Mesothelial cell of epicardium (in vitro differentiated cells): ENCODE results near the gene SLC10A3. TPM values are rescaled to one million over a fixed set of nuclear protein-coding genes. Genes with fewer than 3 reads are reported as not detected.

ENCODE experiments used
- DNase-seq, 2 experiments: peaks; one replicate each; pipeline ENCODE4 v3.0.0; 2021; ENCODE audit warnings: low spot score in 2 of 2; ENCODE audit not compliant: unreplicated experiment in 2 of 2
- H3K27ac Mint-ChIP-seq: 2 replicates; pipeline ENCODE4 v1.8.0; 2021; ENCODE audit warnings: mixed read lengths
- H3K27me3 Mint-ChIP-seq: 2 replicates; pipeline ENCODE4 v1.8.0; 2021; ENCODE audit warnings: low read depth, mixed read lengths
- H3K36me3 Mint-ChIP-seq: 2 replicates; pipeline ENCODE4 v1.8.0; 2021; ENCODE audit warnings: mixed read lengths
- H3K4me1 Mint-ChIP-seq: 2 replicates; pipeline ENCODE4 v1.8.0; 2021; ENCODE audit warnings: mixed read lengths
- H3K4me3 Mint-ChIP-seq: 2 replicates; pipeline ENCODE4 v1.8.0; 2021; ENCODE audit warnings: mild to moderate bottlenecking, moderate library complexity, mixed read lengths
- H3K9me3 Mint-ChIP-seq: 2 replicates; pipeline ENCODE4 v1.8.0; 2021; ENCODE audit warnings: mixed read lengths
- total RNA-seq: library from RNA; stranded (reverse); gene quantifications from 3 replicates; pipeline ENCODE4 v1.2.1, GENCODE V29; 2021
- TF ChIP-seq, protein P1 (sequence below): fragments of 200-600 bp; sonication (generic); IDR thresholded peaks from one replicate; pipeline ENCODE4 v1.5.0; 2021; ENCODE audit warnings: antibody characterized with exemption; ENCODE audit not compliant: unreplicated experiment

The SLC10A3 gene
- total RNA-seq, 1 donor from 2014 or later: 30.2 TPM

- Mint-ChIP-seq H3K9me3 (peaks cover 12% of the 10 kb centered on the region), H3K27ac (no peak overlapping the region), H3K27me3 (no peaks in the 10 kb centered on the region), H3K4me3 (no peak overlapping the region), H3K4me1 (no peaks in the 10 kb centered on the region), H3K36me3 (peaks cover 12% of the 10 kb centered on the region)
- DNase-seq: no peak
- TF ChIP-seq, protein P1, sequence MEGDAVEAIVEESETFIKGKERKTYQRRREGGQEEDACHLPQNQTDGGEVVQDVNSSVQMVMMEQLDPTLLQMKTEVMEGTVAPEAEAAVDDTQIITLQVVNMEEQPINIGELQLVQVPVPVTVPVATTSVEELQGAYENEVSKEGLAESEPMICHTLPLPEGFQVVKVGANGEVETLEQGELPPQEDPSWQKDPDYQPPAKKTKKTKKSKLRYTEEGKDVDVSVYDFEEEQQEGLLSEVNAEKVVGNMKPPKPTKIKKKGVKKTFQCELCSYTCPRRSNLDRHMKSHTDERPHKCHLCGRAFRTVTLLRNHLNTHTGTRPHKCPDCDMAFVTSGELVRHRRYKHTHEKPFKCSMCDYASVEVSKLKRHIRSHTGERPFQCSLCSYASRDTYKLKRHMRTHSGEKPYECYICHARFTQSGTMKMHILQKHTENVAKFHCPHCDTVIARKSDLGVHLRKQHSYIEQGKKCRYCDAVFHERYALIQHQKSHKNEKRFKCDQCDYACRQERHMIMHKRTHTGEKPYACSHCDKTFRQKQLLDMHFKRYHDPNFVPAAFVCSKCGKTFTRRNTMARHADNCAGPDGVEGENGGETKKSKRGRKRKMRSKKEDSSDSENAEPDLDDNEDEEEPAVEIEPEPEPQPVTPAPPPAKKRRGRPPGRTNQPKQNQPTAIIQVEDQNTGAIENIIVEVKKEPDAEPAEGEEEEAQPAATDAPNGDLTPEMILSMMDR: no peak
These were observed 18.4 kb downstream of the SLC10A3 start for GRCh38 chrX:154471839-154472684.

DNA sequence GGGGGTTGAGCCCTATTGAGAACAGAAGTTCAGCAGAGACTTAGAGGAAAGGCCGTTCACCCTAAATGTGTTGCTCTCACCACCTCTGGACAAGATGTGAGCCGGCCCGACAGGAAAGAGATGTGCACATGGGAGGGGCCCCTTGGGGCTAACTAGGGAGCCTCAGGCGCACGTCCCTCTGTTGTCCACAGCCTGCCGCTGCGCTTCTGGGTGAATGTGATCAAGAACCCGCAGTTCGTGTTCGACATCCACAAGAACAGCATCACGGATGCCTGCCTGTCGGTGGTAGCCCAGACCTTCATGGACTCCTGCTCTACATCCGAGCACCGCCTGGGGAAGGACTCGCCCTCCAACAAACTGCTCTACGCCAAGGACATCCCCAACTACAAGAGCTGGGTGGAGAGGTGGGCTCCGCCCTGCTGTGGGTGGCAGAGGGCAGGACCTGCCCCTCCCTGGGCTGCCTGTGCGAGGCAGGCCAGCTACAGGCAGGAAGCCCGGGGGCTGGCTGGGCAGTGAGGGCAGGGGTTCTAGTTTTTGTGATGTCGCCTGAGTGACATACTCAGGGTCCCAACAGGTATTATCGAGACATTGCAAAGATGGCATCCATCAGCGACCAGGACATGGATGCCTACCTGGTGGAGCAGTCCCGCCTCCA lies 19.4 kb downstream of the SLC10A3 start:
- H3K27me3 Mint-ChIP-seq: no peaks in the 10 kb centered on the region
- no peak for DNase-seq
- no peaks in the 10 kb centered on the region for H3K4me1 Mint-ChIP-seq
- H3K9me3 Mint-ChIP-seq: peaks cover 12% of the 10 kb centered on the region
- H3K36me3 Mint-ChIP-seq: peaks cover 12% of the 10 kb centered on the region
- no peak overlapping the region for H3K27ac Mint-ChIP-seq
- H3K4me3 Mint-ChIP-seq: no peak overlapping the region
- TF ChIP-seq, protein P1: no peak

DNA sequence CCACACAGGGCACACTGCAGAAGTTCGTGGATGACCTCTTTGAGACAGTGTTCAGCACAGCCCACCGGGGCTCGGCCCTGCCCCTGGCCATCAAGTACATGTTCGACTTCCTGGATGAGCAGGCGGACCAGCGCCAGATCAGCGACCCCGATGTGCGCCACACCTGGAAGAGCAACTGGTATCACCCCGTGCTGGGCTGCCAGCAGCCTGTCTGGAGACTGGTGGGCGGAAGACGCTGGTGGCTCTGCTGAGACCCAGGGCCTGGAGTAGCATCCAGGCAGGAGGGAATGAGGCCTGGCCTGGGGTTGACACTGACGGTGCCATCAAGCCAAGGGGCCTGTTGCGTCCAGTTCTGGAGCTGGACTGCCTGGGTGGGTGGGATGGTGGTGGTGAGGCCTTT lies 20.0 kb downstream of the SLC10A3 start:
- Mint-ChIP-seq H3K36me3 (peaks cover 9% of the 10 kb centered on the region), H3K9me3 (peaks cover 9% of the 10 kb centered on the region), H3K4me1 (no peaks in the 10 kb centered on the region), H3K27me3 (no peaks in the 10 kb centered on the region), H3K27ac (no peak overlapping the region), H3K4me3 (no peak overlapping the region)
- DNase-seq: no peak
- TF ChIP-seq, protein P1: no peak

DNA sequence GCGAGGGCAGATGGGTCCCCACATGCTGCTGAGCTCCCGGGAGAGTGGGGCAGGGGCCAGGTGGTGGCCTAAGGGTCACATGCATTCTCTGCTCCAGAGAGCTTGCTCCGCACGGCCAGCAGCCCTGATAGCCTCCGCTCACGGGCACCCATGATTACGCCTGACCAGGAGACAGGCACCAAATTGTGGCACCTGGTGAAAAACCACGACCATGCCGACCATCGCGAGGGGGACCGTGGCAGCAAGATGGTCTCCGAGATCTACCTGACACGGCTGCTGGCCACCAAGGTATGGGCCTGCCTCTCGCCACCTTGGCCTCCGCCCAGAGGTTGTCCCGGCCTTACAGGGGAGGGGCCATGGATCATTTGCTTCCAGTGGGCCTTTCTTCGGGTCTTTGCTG lies 20.5 kb downstream of the SLC10A3 start:
- DNase-seq: no peak
- Mint-ChIP-seq H3K4me1 (no peaks in the 10 kb centered on the region), H3K4me3 (no peak overlapping the region), H3K36me3 (peaks cover 7% of the 10 kb centered on the region), H3K27me3 (no peaks in the 10 kb centered on the region), H3K27ac (no peak overlapping the region), H3K9me3 (peaks cover 7% of the 10 kb centered on the region)
- TF ChIP-seq, protein P1: no peak

- Mint-ChIP-seq H3K36me3 (peaks cover 7% of the 10 kb centered on the region), H3K4me3 (no peak overlapping the region), H3K27ac (no peak overlapping the region), H3K27me3 (no peaks in the 10 kb centered on the region), H3K4me1 (no peaks in the 10 kb centered on the region), H3K9me3 (peaks cover 7% of the 10 kb centered on the region)
- no peak for DNase-seq
- TF ChIP-seq, protein P1: no peak
These were observed 21.3 kb downstream of the SLC10A3 start for GRCh38 chrX:154469114-154469513.
